CD4-positive, alpha-beta T cell treated with Interleukin-4 for 4 hours (primary cell): ENCODE data around the gene OLFM2.
"Not testable (repeated sequence)": the region's sequence is repeated elsewhere in the genome, so short reads cannot be mapped to it uniquely, and the experiment has no call there.

Source experiments
- DNase-seq: peaks from one replicate; pipeline ENCODE4 v3.0.0-alpha.2; 2020

Gene OLFM2

DNA sequence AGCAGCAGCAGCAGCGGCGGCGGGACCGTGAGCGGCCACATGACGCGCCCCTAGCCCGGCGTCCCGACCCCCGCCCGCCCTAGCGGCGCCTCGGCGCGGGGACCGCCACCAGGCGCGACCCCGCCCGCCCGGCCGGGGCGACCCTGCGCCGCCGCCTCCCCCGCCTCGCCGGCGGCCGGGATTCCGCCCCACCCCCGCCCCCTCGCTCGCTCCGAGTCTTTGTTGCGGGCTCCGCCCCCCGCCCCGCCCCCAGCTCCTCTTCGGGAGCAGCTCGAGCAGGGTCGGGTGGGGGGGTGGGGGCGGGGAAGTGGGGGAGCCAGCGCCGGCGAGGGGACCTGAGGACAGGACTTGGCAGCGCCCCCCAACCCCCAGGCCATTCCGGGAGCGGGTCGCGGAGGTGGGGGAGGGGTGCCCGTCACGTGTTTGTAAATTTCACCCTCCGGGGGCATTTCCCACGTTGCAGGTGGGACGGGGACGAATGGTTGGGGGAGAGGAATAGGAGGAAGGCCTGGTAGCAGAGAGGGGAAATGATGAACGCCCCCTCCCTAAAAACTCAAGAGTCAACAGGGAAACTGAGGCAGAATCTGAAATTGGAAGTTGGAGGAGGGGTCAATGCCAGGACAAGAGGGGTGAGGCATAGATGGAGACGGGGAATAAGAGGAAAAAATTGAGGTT lies at the start of gene OLFM2:
OLFM2 (minus strand) TSS at position 190 of the 675 bp plus-strand sequence; CDS start at position 41, 149 bp downstream.
- no peak for DNase-seq

- no peak for DNase-seq
These were observed 45.3 kb upstream of the OLFM2 start for GRCh38 chr19:9981406-9982260.

GRCh38 chr19:9972103-9972502 lies 35.8 kb upstream of the OLFM2 start:
- no peak for DNase-seq

DNA sequence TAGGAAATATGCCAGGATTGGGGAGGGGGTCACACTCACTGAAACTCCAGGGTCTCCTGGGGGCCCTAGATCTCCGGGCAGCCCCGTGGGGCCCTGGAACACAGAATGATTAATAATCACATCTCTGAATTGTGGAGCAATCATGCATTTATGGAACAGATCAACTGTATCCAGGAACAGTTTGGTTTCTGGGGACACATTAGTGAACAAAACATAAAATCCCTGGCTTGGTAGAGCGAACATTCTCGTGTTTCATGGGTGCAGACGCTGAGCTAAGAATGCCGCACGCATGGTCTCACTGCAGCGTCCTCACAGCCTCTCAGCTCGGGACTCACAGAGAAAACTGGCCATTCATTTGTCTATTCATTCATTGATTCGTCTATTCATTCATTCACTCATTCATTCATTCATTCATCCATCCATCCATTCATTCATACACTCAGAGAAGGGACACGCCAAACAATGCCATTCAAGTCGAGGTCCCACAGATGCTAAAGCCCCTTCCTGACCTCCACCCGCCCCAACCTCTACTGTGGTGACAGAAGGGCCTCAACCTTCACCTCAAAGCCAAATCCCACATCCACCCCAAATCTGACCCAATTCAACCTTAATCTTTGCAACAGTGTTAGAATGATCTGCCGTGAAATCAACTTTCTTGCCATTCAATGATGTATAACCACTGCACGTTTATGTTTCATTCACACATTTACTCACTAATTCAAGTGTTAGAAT lies 35.0 kb upstream of the OLFM2 start:
- no peak for DNase-seq

GRCh38 chr19:9970481-9970880 lies 34.2 kb upstream of the OLFM2 start:
- no peak for DNase-seq

GRCh38 chr19:9969688-9969975 lies 33.3 kb upstream of the OLFM2 start:
- DNase-seq: no peak

DNA sequence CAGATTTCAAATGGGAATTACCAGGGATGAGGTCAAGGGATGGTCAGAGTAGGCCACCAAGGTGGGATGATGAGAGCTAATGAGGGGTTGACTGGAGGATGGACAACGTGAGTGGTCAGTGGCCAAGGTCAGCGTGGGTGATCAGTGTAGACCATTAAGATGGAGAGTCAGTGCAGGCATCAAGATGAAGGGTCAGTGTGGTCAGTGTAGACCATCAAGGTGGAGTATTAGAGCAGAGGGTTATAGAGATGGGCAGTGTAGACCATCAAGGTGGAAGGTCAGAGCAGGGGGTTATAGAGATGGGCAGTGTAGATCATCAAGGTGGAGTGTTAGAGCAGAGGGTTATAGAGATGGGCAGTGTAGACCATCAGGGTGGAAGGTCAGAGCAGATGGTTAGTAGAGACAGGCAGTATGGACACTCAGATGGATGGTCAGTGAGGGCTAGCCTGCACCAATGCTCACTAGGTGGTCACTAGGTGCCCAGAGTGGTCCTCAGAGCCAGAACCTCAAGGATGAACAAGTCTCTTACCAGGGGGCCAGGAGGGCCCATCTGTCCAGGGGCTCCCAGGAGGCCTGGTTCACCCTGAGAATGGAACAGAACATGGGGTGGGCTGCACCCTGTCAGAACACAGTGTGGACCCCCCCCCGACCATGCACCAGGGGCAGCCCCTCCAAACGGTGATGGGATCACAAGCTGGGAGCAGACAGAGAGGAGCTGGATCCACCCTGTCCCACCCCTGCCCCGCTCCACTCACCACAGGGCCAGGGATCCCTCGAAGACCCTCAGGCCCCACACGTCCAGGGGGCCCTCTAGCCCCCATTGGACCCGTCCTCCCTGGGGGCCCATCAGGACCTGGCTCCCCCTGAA lies 32.7 kb upstream of the OLFM2 start:
- no peak for DNase-seq

- DNase-seq: no peak
These were observed 31.0 kb upstream of the OLFM2 start for GRCh38 chr19:9967326-9967725.

DNA sequence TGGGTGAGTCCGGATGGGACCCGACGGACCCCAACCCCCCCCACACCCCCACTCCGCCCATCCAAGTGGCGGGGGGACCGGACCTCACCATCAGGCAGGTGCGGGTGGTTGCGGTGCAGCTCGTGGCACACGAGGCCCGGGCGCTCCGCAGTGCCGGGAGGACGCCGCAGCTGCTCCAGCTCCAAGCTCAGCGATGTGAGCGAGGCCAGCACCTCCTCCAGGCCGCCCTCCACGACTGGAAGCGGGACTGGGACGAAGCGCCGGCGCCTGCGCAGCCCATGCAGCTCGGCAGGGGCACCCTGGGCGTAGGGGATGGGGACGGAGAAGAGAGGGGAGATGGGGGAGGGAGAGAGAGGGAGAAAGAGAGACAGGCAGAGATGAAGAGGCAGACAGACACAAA lies 30.1 kb upstream of the OLFM2 start:
- no peak for DNase-seq

- DNase-seq: no peak
These were observed 29.7 kb upstream of the OLFM2 start for GRCh38 chr19:9966024-9966423.

- no peak for DNase-seq
These were observed 26.4 kb upstream of the OLFM2 start for GRCh38 chr19:9962623-9963290.

- no peak for DNase-seq
These were observed 24.8 kb upstream of the OLFM2 start for GRCh38 chr19:9961103-9961502.

DNA sequence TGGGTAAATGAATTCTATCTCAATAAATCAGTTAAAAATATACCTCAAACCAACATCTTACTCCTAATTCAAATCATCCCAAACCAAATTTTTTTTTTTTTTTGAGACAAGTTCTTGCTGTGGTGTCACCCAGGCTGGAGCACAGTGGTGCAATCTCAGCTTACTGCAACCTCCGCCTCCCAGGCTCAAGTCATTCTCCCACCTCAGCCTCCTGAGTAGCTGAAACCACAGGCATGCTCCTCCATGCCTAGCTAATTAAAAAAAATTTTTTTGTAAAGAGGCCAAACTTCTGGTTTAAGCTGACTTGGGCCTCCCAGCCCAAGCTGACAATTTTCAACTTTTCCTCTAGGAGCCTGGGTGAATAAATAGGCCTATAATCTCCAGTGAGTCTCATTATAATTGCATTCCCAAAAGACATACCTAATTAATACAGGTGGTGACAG lies 22.1 kb upstream of the OLFM2 start:
- DNase-seq: no peak

GRCh38 chr19:9956956-9957355 lies 20.6 kb upstream of the OLFM2 start:
- no peak for DNase-seq

DNA sequence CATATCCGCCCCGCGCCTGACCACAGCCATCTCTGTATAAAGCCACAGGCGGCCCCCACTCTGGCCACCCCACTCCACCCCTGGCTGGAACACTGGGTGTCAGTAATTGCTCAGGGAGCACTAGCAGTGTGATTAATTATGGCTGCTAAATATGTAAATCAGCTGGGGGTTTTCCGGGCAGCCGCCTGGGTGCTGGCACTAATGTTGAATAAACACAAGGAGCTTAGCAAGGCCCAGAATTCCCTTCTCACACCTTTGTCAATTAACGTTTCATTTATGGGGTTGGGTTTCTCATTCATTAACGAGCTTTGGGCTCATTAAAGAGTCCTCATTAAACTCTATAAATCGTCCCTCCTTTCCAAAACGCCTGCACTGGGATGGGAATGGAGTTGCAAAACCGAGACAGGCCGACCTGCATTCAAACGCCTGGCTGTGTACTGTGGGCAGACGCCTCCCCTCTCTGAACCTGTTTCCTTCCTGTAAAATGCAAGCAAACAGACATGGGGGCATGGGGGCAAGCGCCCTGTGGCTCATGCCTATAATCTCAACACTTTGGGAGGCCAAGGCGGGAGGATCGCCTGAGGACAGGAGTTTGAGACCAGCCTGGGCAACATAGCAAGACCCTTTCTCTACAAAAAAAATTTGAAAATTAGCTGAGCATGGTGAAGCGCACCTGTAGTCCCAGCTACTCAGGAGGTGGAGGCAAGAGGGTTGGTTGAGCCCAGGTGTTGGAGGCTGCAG lies 17.7 kb upstream of the OLFM2 start:
- DNase-seq: no peak

DNA sequence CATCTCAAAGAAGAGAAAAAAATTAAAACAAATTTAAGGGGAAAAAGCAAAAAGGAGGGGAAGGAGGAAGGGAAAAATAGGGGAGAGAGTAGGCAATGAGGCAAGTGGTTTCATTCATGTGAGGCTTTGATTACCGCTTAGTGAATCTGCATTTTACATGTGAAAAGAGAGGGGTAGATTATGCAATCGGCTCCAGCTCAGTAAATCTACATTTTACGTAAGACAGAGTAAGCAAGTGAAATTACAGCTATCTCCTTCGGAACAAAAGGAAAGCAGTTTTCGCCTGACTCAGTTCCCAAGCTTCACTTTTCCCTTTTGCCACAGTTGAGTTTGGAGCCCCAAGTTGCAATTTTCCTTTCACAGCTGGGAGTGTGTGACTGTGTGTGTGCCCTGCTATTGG lies 16.0 kb upstream of the OLFM2 start:
- no peak for DNase-seq

DNA sequence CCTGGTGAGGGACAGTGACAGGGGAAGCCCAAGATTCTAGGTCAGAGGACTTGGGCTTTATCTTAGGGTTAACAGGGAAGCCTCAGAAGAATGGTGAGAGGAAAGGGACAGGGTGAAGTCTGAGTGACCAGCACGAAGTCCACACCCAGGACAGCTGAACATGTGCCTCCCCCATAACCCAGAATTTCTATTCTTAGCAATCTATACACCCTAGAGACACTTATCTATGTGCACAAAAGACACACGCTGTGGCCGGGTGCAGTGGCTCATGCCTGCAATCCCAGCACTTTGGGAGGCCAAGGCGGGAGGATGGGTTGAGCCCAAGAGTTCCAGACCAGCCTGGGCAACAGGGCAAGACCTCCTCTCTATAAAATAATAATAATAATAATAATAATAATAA lies 11.1 kb upstream of the OLFM2 start:
- no peak for DNase-seq

- DNase-seq: not testable (repeated sequence)
These were observed 10.3 kb upstream of the OLFM2 start for GRCh38 chr19:9946528-9947125.

DNA sequence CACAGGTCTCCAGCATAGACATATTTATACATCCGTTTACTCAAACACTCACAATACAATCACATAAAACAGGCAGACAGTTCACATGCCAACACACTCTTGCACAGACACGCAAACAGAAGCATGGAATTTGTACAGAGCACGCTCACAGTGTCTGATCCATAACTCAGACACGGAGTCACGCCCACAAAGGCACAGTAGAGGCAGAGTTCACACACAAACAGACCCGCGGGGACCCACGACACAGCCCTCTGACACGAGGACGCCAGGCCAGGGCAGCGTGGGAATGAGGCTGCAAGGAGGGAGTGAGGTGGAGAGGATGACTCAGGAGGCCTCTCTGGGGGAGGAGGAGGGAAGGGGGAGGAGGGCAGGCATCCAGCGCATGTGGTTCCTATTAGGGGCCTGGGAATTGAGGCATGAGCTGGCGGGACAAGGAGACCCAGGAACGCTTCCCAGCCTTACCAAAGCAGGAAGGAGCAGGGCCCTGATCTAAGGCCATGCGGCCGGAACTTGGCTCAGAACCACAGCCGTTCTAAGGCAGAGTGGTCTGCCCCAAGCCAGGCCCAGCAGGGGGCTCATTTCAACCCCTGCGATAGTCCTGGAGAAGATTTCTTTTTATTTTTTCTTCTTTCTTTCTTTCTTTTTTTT lies 9.1 kb upstream of the OLFM2 start:
- DNase-seq: no peak

- no peak for DNase-seq
These were observed 7.4 kb upstream of the OLFM2 start for GRCh38 chr19:9943744-9944143.

DNA sequence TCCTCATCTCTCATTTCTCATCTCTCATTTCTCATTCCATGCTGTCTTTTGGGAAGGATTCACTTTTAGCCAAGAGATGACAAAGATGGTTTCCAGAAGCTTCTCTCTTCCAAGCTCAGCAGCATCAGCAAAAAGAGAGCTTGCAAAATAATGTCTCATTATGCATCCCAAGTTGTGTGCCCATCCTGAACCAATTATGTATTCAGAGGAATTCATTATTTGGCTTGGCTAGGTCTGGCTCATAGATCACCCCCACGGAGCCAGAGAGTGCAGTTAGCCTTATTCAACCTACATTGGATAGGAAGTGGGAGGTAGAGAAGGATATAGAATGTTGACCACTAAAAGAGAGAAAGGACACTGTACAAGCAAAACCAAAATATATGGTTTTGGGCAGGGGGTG lies 5.4 kb upstream of the OLFM2 start:
- DNase-seq: no peak
